K562 (cell line): Measurements from ENCODE around the gene DAPK2. TPM values are rescaled to one million over a fixed set of nuclear protein-coding genes. Genes with fewer than 3 reads are reported as not detected.

ENCODE experiments used
- BCOR ChIP-seq: fragments of 450-650 bp; IDR thresholded peaks from 2 replicates; pipeline ENCODE4 v1.6.1; 2016
- CC2D1A ChIP-seq: fragments of 450-650 bp; IDR thresholded peaks from 2 replicates; pipeline ENCODE4 v1.6.1; 2017; ENCODE audit warnings: mild to moderate bottlenecking
- CHD1 ChIP-seq: fragments of 200-600 bp; sonication (generic); IDR thresholded peaks from one replicate; pipeline ENCODE4 v1.6.1; 2012; ENCODE audit warnings: mild to moderate bottlenecking, moderate library complexity, low read length, inconsistent platforms
- HNRNPL ChIP-seq: fragments of 200-400 bp; formaldehyde crosslinking; IDR thresholded peaks from 2 replicates; pipeline ENCODE4 v1.6.1; 2017; ENCODE audit warnings: low read depth, mild to moderate bottlenecking, low read length
- NEUROD1 ChIP-seq: fragments of 150-350 bp; IDR thresholded peaks from 2 replicates; pipeline ENCODE4 v1.6.1; 2014; ENCODE audit warnings: borderline replicate concordance, low read length, low read depth; ENCODE audit not compliant: partially characterized antibody
- RB1 ChIP-seq: fragments of 450-650 bp; IDR thresholded peaks from 2 replicates; pipeline ENCODE4 v1.6.1; 2017; ENCODE audit warnings: low read depth, mild to moderate bottlenecking
- RBM25 ChIP-seq: fragments of 200-400 bp; formaldehyde crosslinking; IDR thresholded peaks from 2 replicates; pipeline ENCODE4 v1.6.1; 2018; ENCODE audit warnings: low read length, low read depth, moderate library complexity; ENCODE audit not compliant: severe bottlenecking
- SIX5 ChIP-seq, 2 experiments: IDR thresholded peaks; 2 replicates each; pipeline ENCODE4 v1.6.1; 2011; ENCODE audit warnings: low read length in 2 of 2, borderline replicate concordance in 1 of 2, low read depth in 1 of 2, mild to moderate bottlenecking in 1 of 2, moderate library complexity in 1 of 2; ENCODE audit not compliant: insufficient read depth in 1 of 2
- TRIM28 ChIP-seq: fragments of 450-650 bp; IDR thresholded peaks from 2 replicates; pipeline ENCODE4 v1.6.1; 2017
- TSC22D4 ChIP-seq: fragments of 450-650 bp; IDR thresholded peaks from 2 replicates; pipeline ENCODE4 v1.6.1; 2016; ENCODE audit warnings: missing genetic modification characterization, missing biosample characterization, control low read depth
- ZNF224 ChIP-seq: sonication (generic); formaldehyde crosslinking; IDR thresholded peaks from 2 replicates; pipeline ENCODE4 v1.8.0; 2022; ENCODE audit warnings: mild to moderate bottlenecking, missing genetic modification reagents
- ZNF644 ChIP-seq: fragments of 200-800 bp; sonication (Bioruptor generic); IDR thresholded peaks from 2 replicates; pipeline ENCODE4 v1.6.1; 2016; ENCODE audit warnings: low read depth, missing genetic modification characterization, missing compliant biosample characterization
- polyA plus RNA-seq, 8 experiments: library from polyadenylated mRNA; depleted of rRNA in 4 of 8; stranded (reverse) in 5 of 8; unstranded in 3 of 8; fragments of >200 nt; fragmentation: Nextera tagmentation in 2 of 8; fragmentation: Illumina TruSeq in 1 of 8; extraction: Ambion mirVana in 2 of 8; extraction: Trizol in 1 of 8; gene quantifications; 2 replicates each; pipeline versions ENCODE4 v1.2.1 to v1.2.3, GENCODE V29; 2011 to 2014; ENCODE audit warnings: inconsistent platforms in 1 of 8, missing spikeins in 1 of 8
- total RNA-seq, 7 experiments: library from RNA; depleted of rRNA in 6 of 7; stranded (reverse); fragments of >200 nt in 6 of 7; fragmentation: Illumina TruSeq in 2 of 7; extraction: Trizol in 2 of 7; gene quantifications; 2 replicates each; pipeline versions ENCODE4 v1.2.1 to v1.2.3, GENCODE V29; 2011 to 2021; ENCODE audit warnings: low replicate concordance in 1 of 7
- TF ChIP-seq, protein P1 (sequence below): sonication (generic); formaldehyde crosslinking; IDR thresholded peaks from 2 replicates; pipeline ENCODE4 v1.8.0; 2022; ENCODE audit warnings: mild to moderate bottlenecking, low read depth, missing genetic modification reagents
- TF ChIP-seq, protein P2 (sequence below), 2 experiments: IDR thresholded peaks; 2 replicates each; pipeline ENCODE4 v1.6.1; 2012; ENCODE audit warnings: improper control_type of control experiment in 2 of 2, low read depth in 2 of 2, low read length in 2 of 2, borderline replicate concordance in 1 of 2
- TF ChIP-seq, protein P3 (sequence below): fragments of 250-450 bp; sonication (Bioruptor Pico); IDR thresholded peaks from 2 replicates; pipeline ENCODE4 v1.4.0; 2020

The DAPK2 gene
- total and polyA plus RNA-seq, 9 of the 15 experiments (the other 6 are each of a cell fraction or from before 2014, with no cell fraction given), result 0.14 to 5.2 (median 2.2) TPM

DNA sequence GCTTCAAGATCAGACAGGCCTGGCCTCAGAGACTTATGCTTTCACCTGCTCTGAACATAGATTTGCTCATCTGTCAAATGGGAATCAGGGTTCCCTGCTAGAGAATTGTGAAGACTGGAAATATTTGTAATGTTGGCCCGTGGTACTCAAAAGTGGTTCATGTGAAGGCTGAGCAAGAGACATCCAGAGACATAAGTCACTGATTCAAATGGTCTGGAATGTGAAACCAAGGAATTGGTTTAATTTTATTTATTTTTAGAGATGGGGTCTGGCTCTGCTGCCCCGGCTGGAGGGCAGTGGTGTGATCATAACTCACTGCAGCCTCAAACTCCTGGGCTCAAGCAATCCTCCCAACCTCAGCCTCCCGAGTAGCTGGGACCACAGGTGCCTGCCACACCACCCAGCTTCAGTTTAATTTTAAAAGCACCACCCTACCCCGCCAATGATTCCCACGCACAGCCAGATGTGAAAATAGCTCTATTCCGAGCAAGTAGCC is 60.1 kb downstream of the DAPK2 start (continued):
- no peak for TF ChIP-seq NEUROD1
- TF ChIP-seq SIX5 (IDR thresholded peaks at IDR 0.05; ENCODE audit: borderline replicate concordance in 1 of 2, insufficient read depth in 1 of 2, low read depth in 1 of 2, low read length in 2 of 2), result no peak
- TF ChIP-seq, protein P1, sequence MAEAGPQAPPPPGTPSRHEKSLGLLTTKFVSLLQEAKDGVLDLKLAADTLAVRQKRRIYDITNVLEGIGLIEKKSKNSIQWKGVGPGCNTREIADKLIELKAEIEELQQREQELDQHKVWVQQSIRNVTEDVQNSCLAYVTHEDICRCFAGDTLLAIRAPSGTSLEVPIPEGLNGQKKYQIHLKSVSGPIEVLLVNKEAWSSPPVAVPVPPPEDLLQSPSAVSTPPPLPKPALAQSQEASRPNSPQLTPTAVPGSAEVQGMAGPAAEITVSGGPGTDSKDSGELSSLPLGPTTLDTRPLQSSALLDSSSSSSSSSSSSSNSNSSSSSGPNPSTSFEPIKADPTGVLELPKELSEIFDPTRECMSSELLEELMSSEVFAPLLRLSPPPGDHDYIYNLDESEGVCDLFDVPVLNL (CRISPR knock-in tag), result no peak
- TF ChIP-seq ZNF644 (tag), result no peak
- 0 out of 2 replicates have a peak, but pooled peaks have one; percentile 32 for TF ChIP-seq BCOR
- peak; percentile 76 for TF ChIP-seq RBM25
- no peak for TF ChIP-seq CHD1
- no peak for TF ChIP-seq TSC22D4
- no peak for TF ChIP-seq TRIM28
- TF ChIP-seq CC2D1A, result no peak
- TF ChIP-seq RB1, result no peak
- TF ChIP-seq, protein P2, sequence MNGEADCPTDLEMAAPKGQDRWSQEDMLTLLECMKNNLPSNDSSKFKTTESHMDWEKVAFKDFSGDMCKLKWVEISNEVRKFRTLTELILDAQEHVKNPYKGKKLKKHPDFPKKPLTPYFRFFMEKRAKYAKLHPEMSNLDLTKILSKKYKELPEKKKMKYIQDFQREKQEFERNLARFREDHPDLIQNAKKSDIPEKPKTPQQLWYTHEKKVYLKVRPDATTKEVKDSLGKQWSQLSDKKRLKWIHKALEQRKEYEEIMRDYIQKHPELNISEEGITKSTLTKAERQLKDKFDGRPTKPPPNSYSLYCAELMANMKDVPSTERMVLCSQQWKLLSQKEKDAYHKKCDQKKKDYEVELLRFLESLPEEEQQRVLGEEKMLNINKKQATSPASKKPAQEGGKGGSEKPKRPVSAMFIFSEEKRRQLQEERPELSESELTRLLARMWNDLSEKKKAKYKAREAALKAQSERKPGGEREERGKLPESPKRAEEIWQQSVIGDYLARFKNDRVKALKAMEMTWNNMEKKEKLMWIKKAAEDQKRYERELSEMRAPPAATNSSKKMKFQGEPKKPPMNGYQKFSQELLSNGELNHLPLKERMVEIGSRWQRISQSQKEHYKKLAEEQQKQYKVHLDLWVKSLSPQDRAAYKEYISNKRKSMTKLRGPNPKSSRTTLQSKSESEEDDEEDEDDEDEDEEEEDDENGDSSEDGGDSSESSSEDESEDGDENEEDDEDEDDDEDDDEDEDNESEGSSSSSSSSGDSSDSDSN (IDR thresholded peaks at IDR 0.05; ENCODE audit: borderline replicate concordance in 1 of 2, low read depth in 2 of 2, low read length in 2 of 2), result no peak
- TF ChIP-seq, protein P3, sequence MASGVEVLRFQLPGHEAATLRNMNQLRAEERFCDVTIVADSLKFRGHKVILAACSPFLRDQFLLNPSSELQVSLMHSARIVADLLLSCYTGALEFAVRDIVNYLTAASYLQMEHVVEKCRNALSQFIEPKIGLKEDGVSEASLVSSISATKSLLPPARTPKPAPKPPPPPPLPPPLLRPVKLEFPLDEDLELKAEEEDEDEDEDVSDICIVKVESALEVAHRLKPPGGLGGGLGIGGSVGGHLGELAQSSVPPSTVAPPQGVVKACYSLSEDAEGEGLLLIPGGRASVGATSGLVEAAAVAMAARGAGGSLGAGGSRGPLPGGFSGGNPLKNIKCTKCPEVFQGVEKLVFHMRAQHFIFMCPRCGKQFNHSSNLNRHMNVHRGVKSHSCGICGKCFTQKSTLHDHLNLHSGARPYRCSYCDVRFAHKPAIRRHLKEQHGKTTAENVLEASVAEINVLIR, result no peak
- no peak for TF ChIP-seq ZNF224
- no peak for TF ChIP-seq HNRNPL
